Measurements from ENCODE around the gene ASB10. TPM values are rescaled to one million over a fixed set of nuclear protein-coding genes. Genes with fewer than 3 reads are reported as not detected.

The ASB10 gene
- total and polyA plus RNA-seq, 2 of the 8 experiments (the other 6 are each of a cell fraction or from before 2014, with no cell fraction given): not detected

GRCh38 chr7:151185762-151186639, 1.0 kb downstream of the ASB10 start:
- no peak overlapping the region for H3K4ac ChIP-seq (replicated peaks; ENCODE audit: insufficient read length, low read depth, low read length)
- H3K79me2 ChIP-seq (ENCODE audit: control insufficient read depth in 1 of 2, insufficient read depth in 2 of 2, low read length in 2 of 2): no peaks in the 10 kb centered on the region
- no peak overlapping the region for H2BK5ac ChIP-seq (ENCODE audit: low read depth, low read length)
- POLR2A ChIA-PET (ENCODE audit: partially characterized antibody): no interaction called here
- H2AK5ac ChIP-seq (ENCODE audit: low read depth, low read length): no peak overlapping the region
- no peak overlapping the region for H3K27ac ChIP-seq (ENCODE audit: low read depth, low read length)
- no peaks in the 10 kb centered on the region for H3K9me3 ChIP-seq (ENCODE audit: insufficient read depth in 2 of 2, low read depth in 1 of 2, low read length in 1 of 2)
- no peaks in the 10 kb centered on the region for H3K23me2 ChIP-seq (ENCODE audit: low read depth, low read length)
- no peak overlapping the region for H3K4me2 ChIP-seq (ENCODE audit: insufficient read depth in 1 of 2, low read depth in 2 of 2, low read length in 2 of 2)
- H3K9ac ChIP-seq (replicated peaks in 1 of 4; ENCODE audit: extremely low read depth in 1 of 4, low read depth in 3 of 4, low read length in 3 of 4): no peak overlapping the region
- H3K79me1 ChIP-seq (ENCODE audit: low read depth, low read length): no peaks in the 10 kb centered on the region
- H3K23ac ChIP-seq (ENCODE audit: insufficient read length): no peak overlapping the region
- H3K27me3 ChIP-seq (replicated peaks in 1 of 4; ENCODE audit: control insufficient read depth in 3 of 4, extremely low read depth in 1 of 4, insufficient read depth in 3 of 4, low read length in 3 of 4): no peaks in the 10 kb centered on the region
- FAIRE-seq: no peak
- H3K4me3 ChIP-seq (ENCODE audit: extremely low read depth in 1 of 4, insufficient read depth in 2 of 4, low read depth in 3 of 4, low read length in 4 of 4): no peak overlapping the region
- H3K18ac ChIP-seq (ENCODE audit: extremely low read depth, low read length): no peak overlapping the region
- no peak overlapping the region for H2BK20ac ChIP-seq (ENCODE audit: low read length)
- CTCF ChIA-PET (ENCODE audit: partially characterized antibody): interaction anchor here (0.6 to 1.3 kb wide), 6 partner anchors 14 to 168 kb away, joined by 3 to 4 read pairs (median 3); no protein-coding TSS in a partner anchor
- no peak overlapping the region for H2BK120ac ChIP-seq (replicated peaks; ENCODE audit: low read depth, low read length)
- no peak overlapping the region for H3K56ac ChIP-seq (replicated peaks; ENCODE audit: insufficient read length, low read depth, low read length)
- H4K5ac ChIP-seq (ENCODE audit: insufficient read length, low read depth, low read length): no peak overlapping the region
- no peaks in the 10 kb centered on the region for H3K4me1 ChIP-seq (replicated peaks in 1 of 4; ENCODE audit: control insufficient read depth in 3 of 4, insufficient read depth in 4 of 4, low read length in 3 of 4)
- no peak overlapping the region for H2BK12ac ChIP-seq (ENCODE audit: low read depth, low read length)
- no peak overlapping the region for H2BK15ac ChIP-seq (ENCODE audit: low read length)
- 88% methylated on average over 16 of the region's 16 CpGs; no CpG with 5 or more reads in 1 of the 2 experiments for WGBS, 2 experiments (ENCODE audit: extremely low coverage in 1 of 2, insufficient coverage in 1 of 2, insufficient read length in 1 of 2, insufficient replicate concordance in 2 of 2, low coverage in 1 of 2, low lambda C conversion rate in 2 of 2, missing lambda C conversion rate in 1 of 2)
- no peak overlapping the region for H4K91ac ChIP-seq (replicated peaks; ENCODE audit: insufficient read length, low read length)
- H3K36me3 ChIP-seq (ENCODE audit: control insufficient read depth in 2 of 4, insufficient read depth in 4 of 4, low read length in 3 of 4): no peaks in the 10 kb centered on the region
- no peaks in the 10 kb centered on the region for H4K20me1 ChIP-seq (replicated peaks in 1 of 2; ENCODE audit: control insufficient read depth in 1 of 2, insufficient read depth in 2 of 2, low read length in 2 of 2)
- H4K8ac ChIP-seq (ENCODE audit: extremely low read depth, insufficient read depth, low read length): no peak overlapping the region
- H2AFZ ChIP-seq (ENCODE audit: low read length): no peak overlapping the region
- no peak for DNase-seq (ENCODE audit: low read depth in 1 of 2, low spot score in 2 of 2)
- H3K14ac ChIP-seq (ENCODE audit: insufficient read length): no peak overlapping the region
- TF ChIP-seq TCF12 (IDR thresholded peaks at IDR 0.05; ENCODE audit: low read depth, low read length): no peak
- no peak for TF ChIP-seq NRF1 (IDR thresholded peaks at IDR 0.05; ENCODE audit: low read depth, low read length)
- TF ChIP-seq SIX5 (IDR thresholded peaks at IDR 0.05; ENCODE audit: low read depth, low read length): no peak
- no peak for TF ChIP-seq FOSL1 (IDR thresholded peaks at IDR 0.05; ENCODE audit: insufficient read depth, low read depth, low read length)
- TF ChIP-seq TAF7 (optimal IDR thresholded peaks at IDR 0.05; ENCODE audit: borderline replicate concordance, low read depth, low read length): no peak
- no peak for TF ChIP-seq SP1 (IDR thresholded peaks at IDR 0.05; ENCODE audit: low read depth, low read length)
- no peak for TF ChIP-seq HDAC2 (IDR thresholded peaks at IDR 0.05; ENCODE audit: borderline replicate concordance in 1 of 2, low read depth in 2 of 2, low read length in 2 of 2)
- no peak for TF ChIP-seq HDAC6 (IDR thresholded peaks at IDR 0.05; ENCODE audit: low read depth, low read length)
- no peak for TF ChIP-seq SP4 (IDR thresholded peaks at IDR 0.05; ENCODE audit: low read length)
- TF ChIP-seq, protein P1, sequence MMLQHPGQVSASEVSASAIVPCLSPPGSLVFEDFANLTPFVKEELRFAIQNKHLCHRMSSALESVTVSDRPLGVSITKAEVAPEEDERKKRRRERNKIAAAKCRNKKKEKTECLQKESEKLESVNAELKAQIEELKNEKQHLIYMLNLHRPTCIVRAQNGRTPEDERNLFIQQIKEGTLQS (IDR thresholded peaks at IDR 0.05; ENCODE audit: insufficient read depth, low read depth, low read length): no peak
- TF ChIP-seq SUZ12 (IDR thresholded peaks at IDR 0.05; ENCODE audit: low read length): no peak
- no peak for TF ChIP-seq RAD21 (IDR thresholded peaks at IDR 0.05 in 1 of 2, conservative IDR thresholded peaks at IDR 0.05 in 1 of 2; ENCODE audit: low read depth in 2 of 2, low read length in 2 of 2)
